Lower lobe of right lung (tissue), 2 donors: ENCODE measurements around the gene BAZ2B. TPM values are rescaled to one million over a fixed set of nuclear protein-coding genes. Genes with fewer than 3 reads are reported as not detected.
A peak's percentile ranks its signal among the peaks of the same experiment; 100 is the strongest.

Experiments used
- ATAC-seq, 2 donors: fragments of 200-7000 bp; cut with Tn5 transposase; one replicate each; pipeline ENCODE4 v1.9.1; 2020 to 2022; ENCODE audit warnings: mild to moderate bottlenecking in 2 of 2, moderate library complexity in 2 of 2
- DNase-seq: peaks from one replicate; pipeline ENCODE4 v3.0.0-alpha.2; 2020
- H3K27ac ChIP-seq: fragments of 200-600 bp; one replicate; pipeline ENCODE4 v1.8.0; 2022
- H3K27me3 ChIP-seq: fragments of 200-600 bp; one replicate; pipeline ENCODE4 v1.8.0; 2022; ENCODE audit warnings: low read depth
- H3K36me3 ChIP-seq: fragments of 200-600 bp; one replicate; pipeline ENCODE4 v1.8.0; 2022; ENCODE audit warnings: mild to moderate bottlenecking
- H3K4me1 ChIP-seq: fragments of 200-600 bp; one replicate; pipeline ENCODE4 v1.8.0; 2022
- H3K4me3 ChIP-seq: fragments of 200-600 bp; one replicate; pipeline ENCODE4 v1.8.0; 2022; ENCODE audit warnings: mild to moderate bottlenecking
- H3K9me3 ChIP-seq: fragments of 200-600 bp; one replicate; pipeline ENCODE4 v1.8.0; 2022
- intact Hi-C: fragments of 100-400 bp; cut with DNase I; formaldehyde crosslinking; loops from one replicate; pipeline ENCODE4 v1.11.0; 2022
- total RNA-seq: library from RNA; stranded (reverse); fragmentation: NEBNext Ultra II Directional; extraction: Animal tissue kit (Norgen Biotek cat#: 25700); gene quantifications from one replicate; pipeline ENCODE4 v1.2.1, GENCODE V29; 2021
- TF ChIP-seq, protein P1 (sequence below): fragments of 200-600 bp; IDR thresholded peaks from one replicate; pipeline ENCODE4 v1.8.0; 2022; ENCODE audit warnings: antibody characterized with exemption, mild to moderate bottlenecking
- donor health status: DM: no; HTN: yes; CAD: no; lungs with severe emphysema.

The BAZ2B gene
- total RNA-seq, 1 donor from 2014 or later = 97.4 TPM

DNA sequence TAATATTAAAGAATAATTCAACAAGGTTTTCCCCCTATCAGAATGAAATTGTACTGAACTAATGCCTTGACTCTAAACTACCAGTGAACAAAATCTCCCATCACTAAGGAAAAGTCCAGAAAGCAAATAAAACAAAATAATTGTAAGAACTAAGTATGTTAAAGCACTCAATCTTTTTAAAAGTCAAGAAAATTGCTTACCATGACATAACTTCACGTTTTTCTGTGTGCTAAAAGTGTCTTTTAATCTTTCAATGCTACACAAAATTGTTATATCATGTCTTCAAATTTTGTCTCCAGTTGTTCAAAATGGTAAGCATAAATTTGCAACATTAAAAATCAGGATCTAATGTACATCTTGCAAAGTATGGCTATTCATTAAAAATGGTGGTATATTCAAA is 156.1 kb downstream of the BAZ2B start:
- Histone ChIP-seq H3K4me3 (no peak overlapping the region), H3K36me3 (no peaks in the 10 kb centered on the region), H3K27me3 (no peaks in the 10 kb centered on the region), H3K9me3 (no peaks in the 10 kb centered on the region), H3K4me1 (peaks cover 12% of the 10 kb centered on the region), H3K27ac (no peak overlapping the region)
- intact Hi-C loops = no loop called here
- DNase-seq (no peak), ATAC-seq (no peak)
- TF ChIP-seq, protein P1, sequence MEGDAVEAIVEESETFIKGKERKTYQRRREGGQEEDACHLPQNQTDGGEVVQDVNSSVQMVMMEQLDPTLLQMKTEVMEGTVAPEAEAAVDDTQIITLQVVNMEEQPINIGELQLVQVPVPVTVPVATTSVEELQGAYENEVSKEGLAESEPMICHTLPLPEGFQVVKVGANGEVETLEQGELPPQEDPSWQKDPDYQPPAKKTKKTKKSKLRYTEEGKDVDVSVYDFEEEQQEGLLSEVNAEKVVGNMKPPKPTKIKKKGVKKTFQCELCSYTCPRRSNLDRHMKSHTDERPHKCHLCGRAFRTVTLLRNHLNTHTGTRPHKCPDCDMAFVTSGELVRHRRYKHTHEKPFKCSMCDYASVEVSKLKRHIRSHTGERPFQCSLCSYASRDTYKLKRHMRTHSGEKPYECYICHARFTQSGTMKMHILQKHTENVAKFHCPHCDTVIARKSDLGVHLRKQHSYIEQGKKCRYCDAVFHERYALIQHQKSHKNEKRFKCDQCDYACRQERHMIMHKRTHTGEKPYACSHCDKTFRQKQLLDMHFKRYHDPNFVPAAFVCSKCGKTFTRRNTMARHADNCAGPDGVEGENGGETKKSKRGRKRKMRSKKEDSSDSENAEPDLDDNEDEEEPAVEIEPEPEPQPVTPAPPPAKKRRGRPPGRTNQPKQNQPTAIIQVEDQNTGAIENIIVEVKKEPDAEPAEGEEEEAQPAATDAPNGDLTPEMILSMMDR = no peak

DNA sequence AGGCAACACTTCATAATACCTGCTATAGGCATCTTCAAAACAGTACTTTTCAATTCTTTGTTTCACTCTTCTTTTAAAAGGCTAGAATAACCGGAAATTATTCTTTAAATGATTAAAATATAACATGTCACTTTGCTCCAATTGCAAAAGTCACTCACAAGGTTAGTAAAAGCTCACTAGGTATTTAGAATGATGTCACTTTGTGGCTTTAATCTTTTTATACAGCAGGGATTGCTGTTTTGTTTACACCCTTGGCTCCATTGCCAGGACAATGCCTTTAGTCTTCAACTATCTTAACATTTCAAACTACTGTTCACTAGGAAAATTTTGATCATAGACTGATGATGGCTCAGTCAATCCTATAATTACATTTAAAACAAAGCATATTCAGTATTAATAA is 157.1 kb downstream of the BAZ2B start:
- no peak for ATAC-seq
- intact Hi-C loops = no loop called here
- no peak overlapping the region for H3K27ac ChIP-seq
- H3K9me3 ChIP-seq = no peaks in the 10 kb centered on the region
- no peak overlapping the region for H3K4me3 ChIP-seq
- peaks cover 12% of the 10 kb centered on the region for H3K4me1 ChIP-seq
- no peak for DNase-seq
- no peaks in the 10 kb centered on the region for H3K27me3 ChIP-seq
- no peaks in the 10 kb centered on the region for H3K36me3 ChIP-seq
- TF ChIP-seq, protein P1 = no peak

GRCh38 chr2:159457589-159457988 is 158.8 kb downstream of the BAZ2B start:
- TF ChIP-seq, protein P1 = no peak
- Histone ChIP-seq H3K27ac (no peak overlapping the region), H3K4me3 (no peak overlapping the region), H3K4me1 (peaks cover 12% of the 10 kb centered on the region), H3K27me3 (no peaks in the 10 kb centered on the region), H3K9me3 (no peaks in the 10 kb centered on the region), H3K36me3 (no peaks in the 10 kb centered on the region)
- ATAC-seq (no peak), DNase-seq (no peak)
- intact Hi-C loops = no loop called here

DNA sequence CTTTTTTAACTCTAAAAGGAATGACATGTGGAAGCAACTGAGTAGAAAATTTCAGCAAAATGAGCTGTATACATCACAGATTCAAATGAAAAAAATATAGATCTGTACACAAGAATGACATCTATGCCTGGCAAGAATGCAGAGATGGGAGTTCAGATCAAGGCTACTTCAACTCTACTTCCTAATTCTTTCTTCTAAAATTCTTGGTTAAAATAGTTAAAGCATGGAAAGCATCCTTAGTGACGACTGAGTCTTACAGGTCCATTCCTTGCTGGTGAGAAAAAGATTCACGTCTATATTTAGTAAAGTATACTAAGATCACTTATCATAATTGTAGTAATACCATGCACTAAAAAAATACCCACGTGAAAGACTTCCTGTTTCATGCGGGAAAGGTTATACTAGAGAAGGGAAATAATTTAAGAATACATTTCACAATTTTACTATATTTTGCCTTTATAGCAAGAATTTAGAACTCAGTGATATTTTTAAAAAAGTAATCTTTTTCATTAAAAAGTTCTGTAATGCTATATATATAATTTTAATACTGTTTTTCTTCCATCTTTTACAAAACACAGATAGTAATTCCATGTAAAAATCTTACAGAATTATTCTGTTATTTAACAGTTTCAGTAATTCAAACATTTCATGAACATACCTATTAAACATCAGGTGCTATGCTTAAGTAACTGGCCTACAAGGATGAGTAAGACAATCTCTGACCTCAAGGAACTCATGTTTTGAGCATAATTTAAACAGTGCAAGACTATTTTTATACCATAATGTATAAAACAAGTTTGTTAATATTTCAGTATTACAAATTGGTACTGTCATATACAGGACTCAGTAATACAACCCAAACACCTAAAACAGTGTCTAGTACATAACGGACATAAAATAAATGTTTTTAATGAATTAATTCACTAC is 159.6 kb downstream of the BAZ2B start:
- H3K9me3 ChIP-seq = no peaks in the 10 kb centered on the region
- no peaks in the 10 kb centered on the region for H3K36me3 ChIP-seq
- intact Hi-C loops = no loop called here
- H3K4me1 ChIP-seq = peaks cover 12% of the 10 kb centered on the region
- DNase-seq = no peak
- ATAC-seq = peak in 1 of 2 donors; percentile 39
- no peak overlapping the region for H3K27ac ChIP-seq
- no peak overlapping the region for H3K4me3 ChIP-seq
- TF ChIP-seq, protein P1 = no peak
- H3K27me3 ChIP-seq = no peaks in the 10 kb centered on the region

- intact Hi-C loops = no loop called here
- no peaks in the 10 kb centered on the region for H3K36me3 ChIP-seq
- ATAC-seq = no peak
- TF ChIP-seq, protein P1 = no peak
- no peak overlapping the region for H3K4me3 ChIP-seq
- no peak overlapping the region for H3K27ac ChIP-seq
- peaks cover 12% of the 10 kb centered on the region for H3K4me1 ChIP-seq
- DNase-seq = no peak
- H3K9me3 ChIP-seq = no peaks in the 10 kb centered on the region
- no peaks in the 10 kb centered on the region for H3K27me3 ChIP-seq
Observed at GRCh38 chr2:159455330-159455918, 160.9 kb downstream of the BAZ2B start.
